ENCODE measurements around the gene TSGA10IP. TPM values are rescaled to one million over a fixed set of nuclear protein-coding genes. Genes with fewer than 3 reads are reported as not detected.

The TSGA10IP gene
- total and polyA plus RNA-seq, 2 experiments from 2014 or later, result 1.6 to 2.0 TPM

DNA sequence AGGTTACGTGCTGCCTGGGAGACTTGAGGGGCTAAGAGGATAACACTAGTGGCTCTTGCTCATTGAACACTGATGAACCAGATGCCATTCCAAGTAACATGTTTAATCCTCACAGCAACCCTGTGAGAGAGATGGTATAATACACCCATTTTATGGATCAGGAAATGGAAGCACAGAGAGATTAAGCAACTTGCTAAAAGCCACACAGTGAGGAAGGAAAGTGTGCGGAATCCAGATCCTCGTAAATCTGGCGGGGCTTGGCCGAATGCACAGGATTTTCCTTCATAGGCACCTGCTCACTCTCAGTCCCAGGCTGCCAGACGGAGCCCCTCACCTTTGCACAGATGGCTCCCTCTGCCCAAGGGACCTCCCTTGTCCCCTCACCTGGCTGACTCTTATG lies 37.4 kb upstream of the TSGA10IP start:
- Histone ChIP-seq H3K4me1 (ENCODE audit: insufficient read depth) (peaks cover 5% of the 10 kb centered on the region), H3K4me2 (no peak overlapping the region), H3K27ac (ENCODE audit: low read depth) (no peak overlapping the region), H3K36me3 (ENCODE audit: insufficient read depth) (no peaks in the 10 kb centered on the region), H4K20me1 (replicated peaks; ENCODE audit: insufficient read depth) (no peaks in the 10 kb centered on the region), H3K79me2 (replicated peaks; ENCODE audit: insufficient read depth) (no peaks in the 10 kb centered on the region), H3K4me3 (no peak overlapping the region), H2AFZ (no peak overlapping the region), H3K27me3 (ENCODE audit: insufficient read depth) (peaks cover 32% of the 10 kb centered on the region), H3F3A (replicated peaks; ENCODE audit: low read depth) (no peaks in the 10 kb centered on the region), H3K9me2 (ENCODE audit: insufficient read depth) (no peaks in the 10 kb centered on the region)
- no peak for TF ChIP-seq CREB1 (CRISPR knock-in tag; IDR thresholded peaks at IDR 0.05; ENCODE audit: low read depth)
- TF ChIP-seq, protein P1, sequence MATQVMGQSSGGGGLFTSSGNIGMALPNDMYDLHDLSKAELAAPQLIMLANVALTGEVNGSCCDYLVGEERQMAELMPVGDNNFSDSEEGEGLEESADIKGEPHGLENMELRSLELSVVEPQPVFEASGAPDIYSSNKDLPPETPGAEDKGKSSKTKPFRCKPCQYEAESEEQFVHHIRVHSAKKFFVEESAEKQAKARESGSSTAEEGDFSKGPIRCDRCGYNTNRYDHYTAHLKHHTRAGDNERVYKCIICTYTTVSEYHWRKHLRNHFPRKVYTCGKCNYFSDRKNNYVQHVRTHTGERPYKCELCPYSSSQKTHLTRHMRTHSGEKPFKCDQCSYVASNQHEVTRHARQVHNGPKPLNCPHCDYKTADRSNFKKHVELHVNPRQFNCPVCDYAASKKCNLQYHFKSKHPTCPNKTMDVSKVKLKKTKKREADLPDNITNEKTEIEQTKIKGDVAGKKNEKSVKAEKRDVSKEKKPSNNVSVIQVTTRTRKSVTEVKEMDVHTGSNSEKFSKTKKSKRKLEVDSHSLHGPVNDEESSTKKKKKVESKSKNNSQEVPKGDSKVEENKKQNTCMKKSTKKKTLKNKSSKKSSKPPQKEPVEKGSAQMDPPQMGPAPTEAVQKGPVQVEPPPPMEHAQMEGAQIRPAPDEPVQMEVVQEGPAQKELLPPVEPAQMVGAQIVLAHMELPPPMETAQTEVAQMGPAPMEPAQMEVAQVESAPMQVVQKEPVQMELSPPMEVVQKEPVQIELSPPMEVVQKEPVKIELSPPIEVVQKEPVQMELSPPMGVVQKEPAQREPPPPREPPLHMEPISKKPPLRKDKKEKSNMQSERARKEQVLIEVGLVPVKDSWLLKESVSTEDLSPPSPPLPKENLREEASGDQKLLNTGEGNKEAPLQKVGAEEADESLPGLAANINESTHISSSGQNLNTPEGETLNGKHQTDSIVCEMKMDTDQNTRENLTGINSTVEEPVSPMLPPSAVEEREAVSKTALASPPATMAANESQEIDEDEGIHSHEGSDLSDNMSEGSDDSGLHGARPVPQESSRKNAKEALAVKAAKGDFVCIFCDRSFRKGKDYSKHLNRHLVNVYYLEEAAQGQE (IDR thresholded peaks at IDR 0.05; ENCODE audit: unreplicated experiment), result no peak
- TF ChIP-seq, protein P2, sequence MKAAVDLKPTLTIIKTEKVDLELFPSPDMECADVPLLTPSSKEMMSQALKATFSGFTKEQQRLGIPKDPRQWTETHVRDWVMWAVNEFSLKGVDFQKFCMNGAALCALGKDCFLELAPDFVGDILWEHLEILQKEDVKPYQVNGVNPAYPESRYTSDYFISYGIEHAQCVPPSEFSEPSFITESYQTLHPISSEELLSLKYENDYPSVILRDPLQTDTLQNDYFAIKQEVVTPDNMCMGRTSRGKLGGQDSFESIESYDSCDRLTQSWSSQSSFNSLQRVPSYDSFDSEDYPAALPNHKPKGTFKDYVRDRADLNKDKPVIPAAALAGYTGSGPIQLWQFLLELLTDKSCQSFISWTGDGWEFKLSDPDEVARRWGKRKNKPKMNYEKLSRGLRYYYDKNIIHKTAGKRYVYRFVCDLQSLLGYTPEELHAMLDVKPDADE (IDR thresholded peaks at IDR 0.05), result no peak
- no peak for TF ChIP-seq JUNB (IDR thresholded peaks at IDR 0.05; ENCODE audit: unreplicated experiment)
- TF ChIP-seq NANOG (IDR thresholded peaks at IDR 0.05; ENCODE audit: borderline replicate concordance), result no peak
- TF ChIP-seq ZNF331 (CRISPR knock-in tag; IDR thresholded peaks at IDR 0.05; ENCODE audit: low read depth), result no peak
- ATAC-seq, result no peak
- peaks cover 20% of the 10 kb centered on the region for H3K27me3 Mint-ChIP-seq (ENCODE audit: insufficient read depth, low read depth, poor library complexity)
- peaks cover 7% of the 10 kb centered on the region for H3K4me1 Mint-ChIP-seq
- no peaks in the 10 kb centered on the region for H3K9me3 Mint-ChIP-seq
- H3K4me3 Mint-ChIP-seq, result no peak overlapping the region
- DNase-seq (ENCODE audit: low spot score), result no peak
- H3K27ac Mint-ChIP-seq, result no peak overlapping the region
- H3K36me3 Mint-ChIP-seq (ENCODE audit: low read depth), result no peaks in the 10 kb centered on the region

DNA sequence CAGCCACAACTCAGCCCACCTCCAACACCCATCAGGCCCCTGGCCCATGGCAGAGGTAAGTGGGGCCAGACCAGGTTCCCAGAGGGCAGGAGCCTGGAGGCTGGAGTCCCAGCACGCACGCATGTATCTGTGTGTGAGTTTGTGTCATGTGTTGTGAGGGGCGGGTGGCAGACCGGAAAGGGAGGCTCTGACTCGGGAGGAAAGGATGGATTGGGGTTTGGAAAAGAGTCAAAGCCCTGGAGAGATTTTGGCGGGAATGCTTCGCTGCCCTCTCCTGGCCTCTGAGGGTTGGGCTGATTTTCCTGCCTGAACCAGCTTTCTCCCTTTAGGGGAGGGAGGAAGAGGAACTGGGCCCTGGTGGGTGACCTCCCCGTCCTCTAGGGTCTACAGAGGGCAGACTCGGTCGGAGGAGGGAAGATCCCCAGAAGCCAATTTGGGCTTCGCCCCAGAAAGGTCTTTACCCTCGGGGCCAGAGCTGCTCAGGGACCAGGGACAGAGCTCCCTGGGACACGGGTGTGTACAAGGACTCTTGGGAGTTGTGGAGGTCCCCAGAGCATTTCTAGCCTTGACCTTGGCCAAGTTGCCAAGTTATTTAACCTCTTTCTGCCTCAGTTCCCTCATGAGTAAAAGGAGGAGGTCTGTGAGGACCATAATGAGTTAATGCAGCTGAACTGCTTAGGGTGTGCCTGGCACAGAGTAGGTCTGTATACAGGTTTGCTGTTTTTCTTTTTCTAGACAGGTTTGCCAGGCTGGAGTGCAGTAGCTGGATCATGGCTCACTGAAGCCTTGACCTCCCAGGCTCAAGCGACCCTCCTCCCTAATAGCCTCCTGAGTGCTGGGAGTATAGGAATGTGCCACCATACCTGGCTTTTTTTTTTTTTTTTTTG lies 33.4 kb upstream of the TSGA10IP start:
- H4K20me1 ChIP-seq (replicated peaks; ENCODE audit: insufficient read depth), result no peaks in the 10 kb centered on the region
- H3F3A ChIP-seq (replicated peaks; ENCODE audit: low read depth), result 0 out of 2 replicates have a peak, but pooled peaks cover 2% of the 10 kb centered on the region
- DNase-seq (ENCODE audit: low spot score) (peak; percentile 84), ATAC-seq (peak; percentile 81)
- peaks cover 5% of the 10 kb centered on the region for H3K4me1 ChIP-seq (ENCODE audit: insufficient read depth)
- H3K4me2 ChIP-seq, result no peak overlapping the region
- H3K4me1 Mint-ChIP-seq, result peaks cover 10% of the 10 kb centered on the region
- no peaks in the 10 kb centered on the region for H3K9me3 Mint-ChIP-seq
- H3K27ac Mint-ChIP-seq, result peak overlapping the region; percentile 58
- peaks cover 3% of the 10 kb centered on the region; the same call in 1 of the 3 replicates for H3K36me3 Mint-ChIP-seq (ENCODE audit: low read depth)
- H3K27ac ChIP-seq (ENCODE audit: low read depth), result no peak overlapping the region
- no peaks in the 10 kb centered on the region for H3K79me2 ChIP-seq (replicated peaks; ENCODE audit: insufficient read depth)
- H3K4me3 Mint-ChIP-seq, result no peak overlapping the region; the same call in 2 of the 3 replicates
- no peaks in the 10 kb centered on the region for H3K9me2 ChIP-seq (ENCODE audit: insufficient read depth)
- H2AFZ ChIP-seq, result peak overlapping the region; percentile 96
- H3K27me3 Mint-ChIP-seq (ENCODE audit: insufficient read depth, low read depth, poor library complexity), result peaks cover 19% of the 10 kb centered on the region
- H3K36me3 ChIP-seq (ENCODE audit: insufficient read depth), result no peaks in the 10 kb centered on the region
- TF ChIP-seq POLR2AphosphoS5 (IDR thresholded peaks at IDR 0.05; ENCODE audit: low read depth), result no peak
- TF ChIP-seq, protein P3, sequence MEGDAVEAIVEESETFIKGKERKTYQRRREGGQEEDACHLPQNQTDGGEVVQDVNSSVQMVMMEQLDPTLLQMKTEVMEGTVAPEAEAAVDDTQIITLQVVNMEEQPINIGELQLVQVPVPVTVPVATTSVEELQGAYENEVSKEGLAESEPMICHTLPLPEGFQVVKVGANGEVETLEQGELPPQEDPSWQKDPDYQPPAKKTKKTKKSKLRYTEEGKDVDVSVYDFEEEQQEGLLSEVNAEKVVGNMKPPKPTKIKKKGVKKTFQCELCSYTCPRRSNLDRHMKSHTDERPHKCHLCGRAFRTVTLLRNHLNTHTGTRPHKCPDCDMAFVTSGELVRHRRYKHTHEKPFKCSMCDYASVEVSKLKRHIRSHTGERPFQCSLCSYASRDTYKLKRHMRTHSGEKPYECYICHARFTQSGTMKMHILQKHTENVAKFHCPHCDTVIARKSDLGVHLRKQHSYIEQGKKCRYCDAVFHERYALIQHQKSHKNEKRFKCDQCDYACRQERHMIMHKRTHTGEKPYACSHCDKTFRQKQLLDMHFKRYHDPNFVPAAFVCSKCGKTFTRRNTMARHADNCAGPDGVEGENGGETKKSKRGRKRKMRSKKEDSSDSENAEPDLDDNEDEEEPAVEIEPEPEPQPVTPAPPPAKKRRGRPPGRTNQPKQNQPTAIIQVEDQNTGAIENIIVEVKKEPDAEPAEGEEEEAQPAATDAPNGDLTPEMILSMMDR (conservative IDR thresholded peaks at IDR 0.05; ENCODE audit: low read depth in 2 of 2), result peak; percentile 46 to 68
- no peak overlapping the region for H3K4me3 ChIP-seq
- H3K27me3 ChIP-seq (ENCODE audit: insufficient read depth), result peaks cover 14% of the 10 kb centered on the region; the same call in 1 of the 2 replicates
